Right hindlimb (tissue), 1 donor: ENCODE data around the gene STMN3.
"Not testable (repeated sequence)": the region's sequence is repeated elsewhere in the genome, so short reads cannot be mapped to it uniquely, and the experiment has no call there.

Experiments
- DNase-seq: peaks from one replicate; pipeline ENCODE4 v3.0.0-alpha.2; 2018

Gene STMN3

DNA sequence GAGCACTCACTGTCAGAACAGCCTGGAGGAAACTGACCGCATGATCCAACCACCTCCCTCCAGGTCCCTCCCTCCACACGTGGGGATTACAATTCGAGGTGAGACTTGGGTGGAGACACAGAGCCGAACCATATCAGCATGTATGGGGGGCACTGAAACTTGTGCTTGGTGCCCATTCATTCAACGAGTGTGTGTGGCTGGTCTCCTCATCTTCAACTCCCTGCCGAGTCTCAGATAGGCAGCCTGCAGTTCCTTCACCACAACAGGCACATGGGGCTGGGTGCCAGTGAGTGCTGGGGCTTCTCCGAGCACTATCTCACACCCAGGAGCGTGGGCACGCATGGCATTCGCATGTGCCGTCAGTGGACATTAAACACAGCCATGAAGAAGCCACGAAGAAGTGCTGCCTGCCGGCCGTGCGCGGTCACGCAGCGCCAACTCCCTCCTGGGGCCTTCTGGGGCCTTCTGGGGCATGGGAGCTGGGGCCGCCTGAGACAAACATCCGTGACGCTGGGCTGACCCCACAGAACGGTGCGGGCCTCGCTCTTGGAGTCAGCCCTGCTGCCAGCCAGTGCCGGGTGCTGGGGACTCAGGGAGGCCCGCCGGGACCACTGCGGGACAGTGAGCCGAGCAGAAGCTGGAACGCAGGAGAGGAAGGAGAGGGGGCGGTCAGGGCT is 4.2 kb upstream of the STMN3 start:
- DNase-seq = no peak

- DNase-seq = no peak
Observed at GRCh38 chr20:63656451-63656850, 3.2 kb upstream of the STMN3 start.

DNA sequence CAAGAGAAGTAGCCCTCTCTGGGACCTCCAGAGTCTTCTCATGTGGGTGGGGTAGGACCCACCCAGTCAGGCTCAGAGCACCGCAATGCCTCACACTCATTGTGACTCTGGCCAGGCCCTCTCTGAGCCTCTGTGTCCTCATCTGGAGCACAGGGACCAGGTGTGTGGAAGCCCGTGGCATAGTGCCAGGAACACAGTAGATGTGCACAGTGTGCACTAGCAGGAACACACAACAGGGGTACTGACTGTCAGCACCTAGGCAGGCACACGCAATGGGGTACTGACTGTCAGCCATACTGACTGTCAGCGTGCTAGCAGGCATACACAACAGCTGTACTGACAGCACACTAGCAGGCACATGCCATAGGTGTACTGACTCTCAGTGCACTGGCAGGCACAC is 2.0 kb upstream of the STMN3 start:
- no peak for DNase-seq

DNA sequence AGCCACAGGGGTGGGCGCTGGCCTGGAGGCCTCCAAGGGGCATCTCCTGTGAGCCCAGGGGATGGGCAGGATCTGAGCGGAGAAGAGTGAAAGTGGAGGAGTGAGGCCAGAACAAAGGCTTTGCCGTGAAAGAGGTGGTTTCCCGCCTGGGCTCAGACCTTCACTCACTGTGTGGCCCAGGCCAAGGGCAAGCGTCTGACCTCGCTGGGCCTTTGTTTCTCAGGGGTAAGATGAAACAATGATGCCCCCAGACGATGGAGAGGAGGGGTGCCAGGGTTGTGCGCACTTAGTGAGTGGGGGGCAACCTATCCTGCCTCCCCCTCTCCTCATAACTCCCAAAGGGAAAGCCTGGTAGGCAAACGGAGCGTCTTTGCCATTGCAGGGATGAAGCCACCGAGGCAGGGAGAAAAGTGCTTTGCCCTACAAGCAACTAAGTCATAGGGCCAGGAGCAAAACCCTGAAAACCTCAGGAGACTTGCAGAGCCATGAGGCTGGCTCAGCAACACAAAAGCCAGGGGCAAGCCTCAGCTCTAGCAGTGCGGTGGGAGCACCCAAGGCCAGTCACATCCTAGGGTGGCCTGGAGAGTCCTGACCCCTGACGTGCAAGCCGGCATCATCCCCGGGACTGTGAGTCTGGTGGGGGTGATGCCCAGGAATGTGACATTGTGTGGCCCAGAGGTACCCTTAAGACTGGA is 897 bp upstream of the STMN3 start:
- no peak for DNase-seq

GRCh38 chr20:63652192-63652980 is 838 bp downstream of the STMN3 start:
- peak; percentile 62 for DNase-seq

DNA sequence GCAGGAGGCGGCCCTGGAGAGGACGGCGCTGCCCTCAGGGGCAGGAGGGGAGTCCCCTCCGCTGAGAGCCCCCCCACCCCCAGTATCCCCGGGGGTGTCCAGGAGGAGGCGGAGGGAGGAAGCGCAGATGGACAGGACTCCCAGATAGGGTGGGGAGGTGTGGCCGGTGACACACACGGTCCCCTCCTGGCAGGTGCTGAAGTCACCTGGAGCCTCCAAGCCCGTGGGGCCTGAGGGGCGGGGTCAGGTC is 1.4 kb downstream of the STMN3 start:
- DNase-seq = no peak

DNA sequence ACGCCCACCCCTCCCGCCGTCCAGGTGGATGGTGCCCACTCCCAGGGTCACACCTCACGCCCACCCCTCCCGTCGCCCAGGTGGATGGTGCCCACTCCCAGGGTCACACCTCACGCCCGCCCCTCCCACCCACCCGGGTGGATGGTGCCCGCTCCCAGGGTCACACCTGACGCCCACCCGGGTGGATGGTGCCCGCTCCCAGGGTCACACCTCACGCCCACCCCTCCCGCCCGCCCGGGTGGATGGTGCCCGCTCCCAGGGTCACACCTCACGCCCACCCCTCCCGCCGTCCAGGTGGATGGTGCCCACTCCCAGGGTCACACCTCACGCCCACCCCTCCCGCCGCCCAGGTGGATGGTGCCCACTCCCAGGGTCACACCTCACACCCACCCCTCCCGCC is 2.7 kb downstream of the STMN3 start:
- not testable (repeated sequence) for DNase-seq

DNA sequence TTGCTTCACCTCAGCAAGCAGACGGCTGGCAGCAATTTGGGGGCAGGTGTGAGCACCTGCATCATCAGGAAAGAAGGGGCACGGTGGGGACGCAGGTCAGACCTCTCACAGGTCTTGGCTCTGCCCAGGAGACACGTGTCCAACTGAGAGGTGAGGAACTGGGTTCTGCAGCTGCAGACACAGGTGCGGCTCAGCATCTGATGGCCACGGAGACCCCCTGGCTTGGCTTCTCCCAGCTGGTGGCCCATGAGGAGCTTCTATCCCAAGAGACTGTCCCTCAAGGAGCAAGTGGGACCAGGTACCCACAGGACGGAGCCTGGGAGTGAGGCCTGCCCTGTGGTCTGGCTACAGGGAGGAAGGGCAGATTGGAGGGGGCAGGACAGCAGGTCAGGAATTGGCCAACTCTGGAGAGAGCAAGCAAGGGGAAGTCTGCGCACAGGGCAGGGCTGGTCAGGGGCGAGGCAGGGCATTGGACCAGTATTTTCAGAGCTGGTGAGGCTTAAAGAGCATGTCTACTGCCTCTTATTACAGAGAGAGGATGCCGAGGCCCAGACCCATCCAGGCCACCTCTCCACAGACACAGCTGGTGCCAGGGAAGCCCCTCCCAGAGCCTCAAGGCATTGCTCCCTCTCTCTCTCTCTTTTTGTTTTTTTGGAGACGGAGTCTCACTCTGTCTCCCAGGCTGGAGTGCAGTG is 4.2 kb downstream of the STMN3 start:
- no peak for DNase-seq

DNA sequence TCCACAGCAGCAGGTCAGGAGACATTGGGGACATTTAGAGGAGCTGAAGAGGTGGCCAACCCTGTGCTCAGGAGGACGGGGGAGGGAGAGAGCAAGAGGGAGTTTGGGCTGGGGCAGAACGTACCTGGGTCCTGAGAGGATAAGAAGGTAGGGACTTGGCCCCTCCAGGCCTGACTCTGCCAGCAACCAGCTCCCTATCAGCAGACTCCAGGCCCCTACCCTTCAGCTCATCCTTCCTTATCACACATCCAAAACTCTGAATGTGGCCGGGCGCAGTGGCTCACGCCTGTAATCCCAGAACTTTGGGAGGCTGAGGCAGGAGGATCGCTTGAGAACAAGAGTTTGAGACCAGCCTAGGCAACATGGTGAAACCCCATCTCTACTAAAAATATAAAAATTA is 5.0 kb downstream of the STMN3 start:
- no peak for DNase-seq

DNA sequence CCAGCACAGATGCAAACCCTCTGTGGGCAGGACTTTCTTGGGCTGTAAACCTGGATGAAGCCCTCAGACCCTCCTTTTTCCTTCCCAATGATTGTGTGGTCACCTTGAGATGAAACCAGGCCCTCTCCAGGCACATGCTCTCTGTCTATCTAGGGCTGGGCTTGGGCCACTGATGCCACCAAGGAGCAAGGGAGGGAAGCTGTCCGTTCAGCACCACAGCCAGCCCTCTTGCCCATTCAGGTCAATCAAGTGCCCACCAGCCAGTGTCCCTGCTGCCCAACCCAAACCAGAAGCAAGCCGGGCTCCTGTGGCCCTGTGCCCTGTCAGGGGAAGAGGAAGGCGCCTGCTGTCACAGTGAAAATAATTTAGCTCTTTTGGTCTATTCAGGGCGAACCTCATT is 8.0 kb downstream of the STMN3 start:
- DNase-seq = no peak

DNA sequence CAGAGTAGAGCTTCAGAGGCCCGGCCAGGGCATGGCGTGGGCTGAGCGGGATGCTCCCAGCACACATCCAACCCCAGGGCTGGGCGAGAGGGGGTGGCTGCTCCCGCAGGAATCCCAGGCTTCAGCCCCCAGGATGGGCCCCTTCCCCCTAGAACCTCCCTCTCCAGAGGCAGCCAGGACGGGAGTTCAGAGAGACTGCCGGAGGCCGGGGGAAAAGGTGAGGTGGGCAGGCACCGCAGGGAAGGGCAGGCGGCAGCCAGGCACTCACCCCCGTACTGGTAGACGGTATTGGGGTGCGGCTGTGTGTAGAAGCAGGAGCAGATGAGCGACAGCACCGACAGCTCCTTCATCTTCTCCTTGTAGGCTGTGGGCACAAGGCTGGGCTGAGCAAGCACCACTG is 9.3 kb downstream of the STMN3 start:
- DNase-seq = no peak

DNA sequence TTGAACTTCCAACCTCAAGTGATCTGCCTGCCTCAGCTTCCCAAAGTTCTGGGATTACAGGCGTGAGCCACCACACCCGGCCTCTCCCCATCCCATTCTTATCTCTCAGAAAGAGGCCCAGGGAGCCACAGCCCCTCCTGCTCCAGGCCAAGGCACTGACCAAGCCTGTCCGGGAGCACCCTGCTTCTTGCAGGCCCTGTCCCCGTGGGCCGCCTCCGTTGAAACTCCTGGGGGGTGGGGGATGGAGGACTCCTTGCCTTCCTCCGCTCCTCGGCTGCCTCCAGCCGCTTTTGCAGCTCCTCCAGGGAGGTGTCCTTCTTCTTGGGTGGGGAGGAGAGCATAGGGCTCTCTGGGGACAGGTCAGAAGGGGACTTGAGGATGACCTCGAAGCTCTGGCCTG is 9.7 kb downstream of the STMN3 start:
- no peak for DNase-seq

DNA sequence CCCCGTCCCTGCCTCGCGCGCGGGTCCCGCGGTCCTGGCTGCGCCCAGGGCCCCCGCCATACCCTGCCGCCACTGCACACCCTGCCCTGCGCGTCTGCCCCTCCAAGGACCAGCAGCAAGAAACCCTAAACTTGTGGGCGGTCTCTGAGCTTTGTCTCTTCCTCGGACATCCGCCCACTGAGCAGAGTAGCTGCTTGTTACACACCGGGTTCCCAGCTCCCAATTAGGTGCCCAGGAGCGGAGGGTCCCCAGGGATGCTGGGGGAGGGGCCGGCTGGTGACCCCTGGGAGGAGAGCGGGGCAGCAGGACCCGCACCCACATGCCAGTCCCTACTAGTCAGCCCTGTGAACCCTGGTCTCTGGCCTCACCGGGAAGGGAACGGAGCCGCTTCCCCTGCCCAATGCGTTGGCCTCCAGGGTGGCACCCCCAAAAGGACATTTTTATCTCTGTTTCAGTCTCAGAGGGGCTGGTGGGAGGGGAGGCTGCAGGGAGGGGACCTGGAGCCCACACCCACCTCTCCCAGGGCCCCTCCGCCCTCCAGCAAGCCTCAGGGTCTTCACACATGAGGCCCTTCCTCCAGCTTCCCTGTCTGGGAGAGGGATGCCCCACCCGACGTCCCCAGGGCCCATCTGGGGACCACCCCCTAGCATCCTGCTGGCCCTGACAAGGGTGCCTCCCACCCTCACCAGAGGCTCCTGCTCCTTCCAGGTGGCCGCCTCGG is 10.5 kb downstream of the STMN3 start:
- peak; percentile 54 for DNase-seq

DNA sequence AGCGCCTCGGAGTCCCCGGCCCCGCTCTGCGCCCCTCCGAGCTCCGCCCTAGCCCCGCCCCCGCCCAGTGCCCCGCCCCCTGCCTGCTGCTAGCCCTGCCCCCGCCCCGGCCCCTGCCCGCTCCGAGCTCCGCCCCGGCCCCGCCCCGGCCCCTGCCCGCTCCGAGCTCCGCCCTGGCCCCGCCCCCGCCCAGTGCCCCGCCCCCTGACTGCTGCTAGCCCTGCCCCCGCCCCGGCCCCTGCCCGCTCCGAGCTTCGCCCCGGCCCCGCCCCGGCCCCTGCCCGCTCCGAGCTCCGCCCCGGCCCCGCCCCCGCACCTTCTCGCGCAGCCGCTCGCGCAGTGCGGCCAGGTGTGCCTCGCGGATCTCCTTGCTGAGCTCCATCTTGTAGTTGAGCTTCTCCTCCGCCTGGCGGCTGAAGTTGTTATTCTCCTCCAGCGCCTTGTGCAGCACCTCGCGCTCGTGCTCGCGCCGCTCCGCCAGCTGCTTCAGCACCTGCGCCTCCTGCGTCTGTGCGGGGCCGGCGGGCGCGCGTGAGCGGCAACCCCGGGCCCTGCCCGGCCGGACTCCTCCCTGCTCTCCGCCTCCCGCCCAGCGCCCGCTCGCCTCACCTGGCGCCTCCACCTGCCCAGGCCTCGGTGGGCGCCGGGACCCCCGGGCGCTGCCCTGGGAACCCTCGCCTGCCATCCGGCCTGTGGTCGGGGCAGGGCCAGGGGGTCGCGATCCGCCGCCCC is 11.3 kb downstream of the STMN3 start:
- DNase-seq = peak; percentile 93

DNA sequence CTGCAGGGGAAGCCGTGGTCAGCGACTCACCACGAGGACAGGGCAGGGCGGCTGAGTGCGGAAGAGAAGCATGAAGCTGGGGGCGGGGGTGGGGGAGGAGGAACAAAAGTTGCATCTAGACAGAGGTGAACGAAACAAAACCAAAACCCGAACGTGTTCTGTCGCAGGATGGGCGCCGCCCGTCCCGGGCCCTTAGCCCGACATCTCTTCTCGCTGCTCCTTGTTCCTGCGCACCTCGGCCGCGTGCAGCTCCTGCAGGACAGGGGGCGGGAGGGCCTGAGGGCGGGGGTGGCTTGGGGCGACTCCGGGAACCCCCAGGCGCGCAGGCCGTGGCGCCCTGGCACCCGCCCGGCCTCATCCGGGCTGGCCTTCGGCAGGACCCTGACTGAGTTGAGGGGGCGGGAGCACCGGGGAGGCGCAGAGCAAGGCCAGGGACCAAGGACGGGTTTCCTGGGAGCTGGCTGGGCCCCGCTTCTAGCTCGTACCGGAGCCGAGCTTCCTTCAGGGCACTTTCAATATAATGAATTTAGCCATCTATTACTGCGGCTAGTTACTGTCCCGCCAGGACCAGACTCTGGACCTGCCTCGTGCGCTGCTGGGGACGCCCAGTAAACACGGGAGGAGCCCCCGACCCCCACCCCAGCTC is 12.0 kb downstream of the STMN3 start:
- no peak for DNase-seq

GRCh38 chr20:63640686-63641085 is 12.5 kb downstream of the STMN3 start:
- DNase-seq = not testable (repeated sequence)

GRCh38 chr20:63640086-63640485 is 13.1 kb downstream of the STMN3 start:
- no peak for DNase-seq

DNA sequence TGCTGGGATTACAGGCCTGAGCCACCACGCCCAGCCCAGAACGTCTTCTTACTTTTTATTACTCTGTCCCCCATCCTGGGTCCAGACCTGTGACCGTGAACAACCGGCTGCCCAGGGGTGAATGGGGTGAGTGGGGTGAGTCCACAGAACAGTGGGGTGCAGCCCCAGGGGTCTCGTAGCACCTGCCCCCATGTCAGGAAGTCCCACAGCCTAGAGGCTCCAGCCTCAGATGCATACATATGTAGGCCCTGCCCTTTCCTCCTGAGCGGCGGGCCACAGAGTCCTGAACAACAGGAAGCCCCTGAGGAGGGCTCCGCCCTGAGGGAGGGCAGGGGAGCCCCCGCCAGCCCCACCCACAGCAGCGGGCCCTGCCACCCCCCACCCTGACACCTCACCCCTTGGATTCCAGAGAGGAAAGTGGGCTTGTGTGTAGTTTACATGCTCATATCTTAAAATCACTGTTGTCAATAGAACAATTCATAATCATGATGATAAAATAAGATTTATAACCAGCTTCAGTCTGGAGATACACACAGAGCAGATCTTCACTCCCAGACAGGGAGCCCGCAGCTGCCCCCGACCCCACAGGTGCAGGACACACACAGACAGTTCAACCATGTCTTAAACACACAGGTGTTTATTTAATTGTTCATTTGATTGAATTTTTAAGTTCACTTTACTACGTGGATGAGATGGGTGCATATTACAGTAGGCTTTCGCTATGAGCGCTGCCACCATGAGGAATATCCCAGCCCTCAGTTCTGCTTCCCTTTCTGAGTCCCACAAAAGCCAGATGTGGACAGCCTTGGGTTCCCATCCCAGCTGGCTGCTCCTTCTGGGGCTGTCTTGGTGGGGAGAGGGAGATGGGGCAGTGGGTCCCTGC is 13.9 kb downstream of the STMN3 start:
- no peak for DNase-seq

DNA sequence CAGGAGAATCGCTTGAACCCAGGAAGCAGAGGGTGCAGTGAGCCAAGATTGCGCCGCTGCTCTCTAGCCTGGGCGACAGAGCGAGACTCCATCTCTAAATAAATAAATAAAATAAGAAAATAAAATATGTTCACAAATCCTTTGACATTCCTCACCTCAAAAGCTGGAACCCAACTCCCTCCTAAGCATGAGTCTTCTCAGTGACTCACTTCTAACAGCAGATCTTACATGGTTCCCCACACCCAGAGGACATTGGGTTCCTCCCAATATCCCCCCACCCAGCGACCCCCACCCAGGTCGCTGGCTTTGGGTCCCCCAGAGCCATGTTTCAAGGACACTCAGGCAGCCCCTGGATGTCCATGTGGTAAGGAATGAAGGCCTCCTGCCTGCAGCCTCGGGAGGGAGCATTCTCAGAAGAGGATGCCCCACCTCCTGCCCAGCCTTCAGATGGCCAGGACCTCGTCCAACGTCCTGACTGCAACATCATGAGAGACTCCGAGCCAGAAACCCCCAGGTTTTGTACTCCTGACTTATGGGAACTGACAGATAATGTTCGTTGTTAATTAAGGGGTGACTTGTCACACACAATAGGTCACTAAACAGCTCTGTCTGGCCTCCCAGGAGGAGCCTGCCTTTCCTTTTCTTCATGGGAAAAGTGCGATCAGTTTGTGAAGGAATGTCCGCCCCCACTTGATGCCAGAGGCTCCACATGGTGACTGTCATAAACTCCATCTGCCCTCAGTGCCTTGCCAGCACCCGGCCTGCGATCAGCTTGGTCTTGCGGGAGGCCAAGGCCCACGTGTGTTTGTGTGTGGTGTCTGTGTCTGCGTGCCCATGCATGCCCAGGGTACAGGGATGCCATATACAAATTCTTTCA is 16.2 kb downstream of the STMN3 start:
- DNase-seq = no peak
